GM19328 (cell line): ENCODE measurements around the gene ABLIM3.

ENCODE experiments used
- ATAC-seq: cut with Tn5 transposase; IDR thresholded peaks from one replicate; pipeline ENCODE4 v1.9.1; 2021; ENCODE audit warnings: mild to moderate bottlenecking, moderate library complexity; ENCODE audit not compliant: unreplicated experiment

Gene ABLIM3

DNA sequence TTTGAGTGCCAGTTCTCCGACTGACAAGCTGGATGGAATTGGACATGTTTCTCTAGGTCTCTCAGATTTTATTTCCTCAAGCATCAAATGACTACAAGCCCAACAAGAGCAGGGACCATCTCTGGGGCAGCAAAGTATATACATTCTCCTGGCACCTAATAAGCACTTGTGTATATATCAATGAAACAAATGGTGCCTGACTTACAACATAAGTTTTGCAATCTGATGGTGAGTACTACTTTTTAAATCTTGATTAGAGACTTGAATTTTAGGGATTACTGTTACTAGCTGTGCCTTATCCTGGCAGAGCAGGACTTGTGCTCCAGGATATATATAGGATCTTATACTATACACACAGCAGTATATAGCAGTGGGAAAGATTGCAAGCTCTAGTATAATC, 8.8 kb upstream of the ABLIM3 start:
- ATAC-seq = no peak

DNA sequence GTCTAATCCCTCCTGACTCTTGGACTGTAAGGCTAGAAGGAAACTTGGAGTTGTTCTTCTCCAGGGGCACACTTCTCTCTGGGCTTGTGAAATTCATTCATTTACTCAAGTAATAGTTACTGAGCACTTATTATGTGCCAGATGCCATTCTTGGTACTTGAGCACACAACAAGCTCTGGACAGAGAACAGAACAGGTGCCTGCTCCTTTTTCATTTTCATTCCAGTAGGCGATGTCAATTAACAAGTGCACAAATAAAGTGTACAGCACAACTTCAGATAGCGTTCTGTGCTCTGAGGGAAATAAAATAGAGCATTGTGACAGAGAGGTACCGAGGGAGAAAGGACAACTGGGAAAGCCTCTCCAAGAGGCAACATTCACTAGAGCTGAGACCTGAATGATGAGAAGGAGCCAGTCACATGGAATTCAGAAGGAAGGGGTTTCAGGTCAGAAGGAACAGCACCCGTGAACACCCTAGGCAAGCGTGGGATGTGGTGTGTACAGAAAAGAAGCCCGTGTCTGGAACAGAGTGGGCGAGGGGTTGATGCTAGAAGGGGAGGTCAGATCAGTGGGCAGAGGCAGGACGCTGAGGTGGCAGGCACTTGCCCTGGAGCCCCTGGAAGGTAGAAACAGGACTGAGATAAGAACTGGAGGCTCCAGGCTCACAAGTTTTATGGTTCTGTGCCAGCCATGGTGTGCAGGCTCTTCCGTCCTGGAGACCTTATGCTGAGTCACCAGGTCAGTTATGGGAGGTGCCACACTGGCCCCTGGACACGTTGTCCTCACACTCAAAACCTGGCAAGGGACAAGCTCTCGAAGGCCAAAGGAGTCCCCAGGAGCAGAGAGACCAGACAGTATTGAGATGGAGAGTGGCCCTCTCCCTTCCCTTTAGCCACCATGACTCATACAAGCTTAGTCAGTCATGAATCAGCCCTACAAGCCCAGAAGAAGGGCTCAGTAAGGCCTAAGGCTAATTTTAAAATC, 7.2 kb upstream of the ABLIM3 start:
- no peak for ATAC-seq

DNA sequence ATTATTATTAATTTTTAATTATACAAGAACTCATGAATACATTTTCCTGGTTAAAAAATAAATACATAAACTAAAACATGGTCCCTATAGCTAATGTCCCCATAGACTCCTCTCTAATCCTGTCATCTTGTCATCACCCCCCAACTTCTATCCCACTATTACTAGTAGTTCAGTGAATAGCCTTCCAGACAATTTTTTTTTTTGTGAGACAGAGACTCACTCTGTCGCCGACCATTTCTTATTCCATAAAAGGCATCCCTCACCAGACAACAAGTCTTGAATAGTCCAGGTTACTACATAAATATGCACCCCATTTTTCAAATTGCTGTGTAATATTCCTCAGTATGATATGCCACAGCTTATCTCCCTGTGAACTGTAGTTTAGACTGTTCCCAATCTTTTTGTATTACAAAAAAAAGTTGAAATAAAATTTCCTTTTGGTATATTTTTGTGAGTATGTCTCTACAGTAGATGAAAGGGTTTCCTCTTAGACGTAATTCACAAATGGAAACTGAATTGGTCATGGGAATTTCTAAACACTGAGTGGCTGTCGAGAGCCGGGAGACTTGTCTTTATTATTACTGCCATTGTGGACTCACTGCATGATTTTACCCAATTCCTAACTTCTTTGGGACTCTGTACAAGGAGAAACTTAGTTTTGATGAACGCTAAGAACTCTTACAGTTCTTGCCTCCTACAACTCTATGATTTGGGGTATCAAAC, 6.4 kb upstream of the ABLIM3 start:
- no peak for ATAC-seq

DNA sequence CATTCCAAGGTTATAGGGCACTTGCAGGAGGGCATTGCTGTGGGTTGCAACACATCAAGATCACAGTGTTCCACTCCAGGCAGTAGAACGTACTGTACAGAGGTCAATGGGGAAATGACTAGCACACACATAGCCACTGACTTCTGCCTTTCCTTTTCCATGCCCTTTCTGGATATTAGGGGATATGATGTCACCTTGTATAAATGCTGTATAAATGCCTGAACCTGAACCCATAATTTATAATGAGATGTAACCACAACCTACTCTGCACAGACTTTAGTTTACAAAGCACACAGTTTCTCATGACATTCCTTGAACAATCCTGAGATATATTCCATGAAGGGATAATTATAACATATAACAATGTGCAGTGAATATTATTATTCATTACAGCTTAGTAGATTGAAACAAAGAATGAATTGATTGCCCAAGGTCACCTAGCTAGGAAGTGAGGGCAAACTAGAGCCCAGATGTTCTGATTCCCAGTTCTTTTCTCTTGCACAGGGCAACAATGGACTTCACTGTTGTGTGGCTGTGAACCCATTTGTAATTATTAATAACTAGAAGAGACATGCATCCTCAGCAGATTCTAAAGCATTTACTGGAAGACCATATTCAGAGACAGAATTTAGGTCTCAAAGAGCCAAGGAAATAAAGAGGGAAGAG, 5.6 kb upstream of the ABLIM3 start:
- ATAC-seq = no peak

DNA sequence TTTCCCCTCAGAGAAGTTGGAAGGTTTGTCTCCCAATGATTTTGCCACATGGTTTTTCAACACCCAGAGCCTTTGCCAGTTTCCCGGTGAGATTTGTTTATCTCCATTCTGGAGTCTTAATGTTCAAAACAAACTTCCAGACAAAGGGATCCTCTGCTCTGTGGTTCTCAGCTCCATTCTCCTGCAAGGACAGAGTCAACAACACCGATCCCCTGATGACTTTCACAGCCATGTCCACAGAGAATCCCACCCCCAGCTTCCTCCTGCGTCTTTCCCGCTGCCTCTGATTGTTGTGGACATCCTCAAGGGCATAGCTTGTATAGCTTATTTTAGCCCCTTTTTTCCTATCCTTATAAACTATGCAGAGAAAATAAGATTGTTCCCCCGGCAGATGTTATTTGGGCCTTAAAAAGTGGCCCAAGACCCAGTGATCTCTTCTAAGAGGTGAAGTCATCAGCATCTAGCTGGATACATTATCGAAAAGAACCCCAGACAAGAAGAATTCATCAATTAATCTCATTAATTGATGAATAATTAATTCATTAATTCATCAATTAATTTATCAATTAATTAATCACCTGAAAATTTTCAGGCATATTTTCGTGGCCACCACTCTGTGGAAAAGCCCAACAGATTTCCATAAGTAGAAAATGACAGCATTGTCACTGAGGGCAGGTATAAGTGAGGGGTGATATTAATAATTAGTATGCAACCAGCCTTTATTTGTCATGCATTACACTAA, 2.9 kb upstream of the ABLIM3 start:
- no peak for ATAC-seq

DNA sequence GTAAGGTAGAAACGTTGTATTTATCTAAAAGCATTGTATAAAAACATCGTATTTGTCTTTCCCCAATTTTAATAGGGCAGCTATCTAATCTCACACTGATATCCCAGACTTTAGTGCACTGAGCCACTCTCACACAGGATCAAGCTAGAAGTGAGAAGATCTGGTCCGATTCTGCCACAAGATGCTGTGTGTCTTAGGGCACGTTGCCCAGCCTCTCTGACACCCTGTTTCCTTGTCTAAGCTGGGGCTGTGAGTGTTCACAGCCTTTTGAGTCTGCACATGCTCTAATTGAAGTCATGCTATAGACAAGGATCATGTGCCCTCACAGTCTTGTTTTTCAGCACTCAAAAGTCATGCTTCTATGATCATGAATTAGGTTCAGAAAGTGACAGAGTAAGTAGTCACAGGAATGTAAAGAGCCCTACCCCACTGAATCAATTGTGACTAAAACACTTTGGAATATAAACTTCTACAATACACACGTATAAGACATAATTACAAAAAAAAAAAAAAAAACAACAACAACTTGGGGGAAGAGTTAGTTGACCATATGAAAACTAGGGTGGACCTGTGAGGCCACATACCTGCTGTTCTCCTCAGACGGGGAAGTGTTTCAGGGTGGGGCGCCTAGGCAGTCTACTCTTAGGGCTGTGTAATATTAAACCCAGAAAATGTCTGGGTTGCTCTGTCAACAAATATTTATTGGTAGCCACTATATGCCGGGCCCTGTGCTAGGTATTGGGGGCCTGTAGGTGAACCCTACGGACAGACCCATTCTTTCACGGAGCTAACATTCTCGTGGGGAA, 893 bp upstream of the ABLIM3 start:
- no peak for ATAC-seq

DNA sequence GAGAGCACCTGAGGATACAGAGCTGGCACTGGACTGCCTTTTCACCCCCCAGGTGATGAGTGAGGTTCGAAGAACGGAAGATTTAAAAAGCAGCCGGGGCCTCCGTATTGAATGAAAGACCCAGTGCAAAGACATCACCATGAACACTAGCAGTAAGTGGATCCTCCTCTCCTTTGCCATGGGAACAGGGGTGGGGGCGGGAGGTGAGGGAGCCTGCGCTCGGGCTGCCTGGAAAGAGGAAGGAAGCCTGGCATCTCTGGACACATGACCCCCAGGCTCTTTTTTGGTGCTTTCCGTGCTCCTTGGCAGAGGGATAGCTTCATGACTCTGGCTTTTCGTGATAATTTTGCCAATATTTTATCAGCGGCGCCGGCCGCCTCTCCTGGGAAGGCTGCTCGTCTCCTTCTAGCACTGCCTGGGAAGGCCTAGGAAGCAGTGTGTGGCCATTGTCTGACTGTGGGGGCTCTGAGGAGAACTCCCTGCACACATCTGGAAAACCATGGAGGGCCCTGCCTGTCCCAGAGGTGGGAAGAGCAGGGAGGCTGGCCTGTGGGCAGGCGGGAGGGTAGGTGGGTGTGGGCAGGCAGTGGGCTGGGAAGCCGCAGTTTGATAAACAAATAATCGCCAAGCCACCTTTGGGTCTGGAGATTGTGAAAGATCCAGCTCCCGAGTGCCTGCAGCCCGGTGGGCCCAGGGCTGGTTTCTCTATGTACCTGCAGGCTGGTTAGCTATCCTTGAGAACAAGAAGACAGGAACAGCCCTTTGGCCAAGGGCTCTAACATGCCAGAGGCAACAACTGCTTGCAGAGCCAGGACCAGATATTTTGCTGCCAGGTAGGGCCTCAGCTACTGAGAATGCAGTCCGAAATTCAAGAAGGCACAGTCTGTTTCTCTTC, 911 bp downstream of the ABLIM3 start:
- no peak for ATAC-seq

DNA sequence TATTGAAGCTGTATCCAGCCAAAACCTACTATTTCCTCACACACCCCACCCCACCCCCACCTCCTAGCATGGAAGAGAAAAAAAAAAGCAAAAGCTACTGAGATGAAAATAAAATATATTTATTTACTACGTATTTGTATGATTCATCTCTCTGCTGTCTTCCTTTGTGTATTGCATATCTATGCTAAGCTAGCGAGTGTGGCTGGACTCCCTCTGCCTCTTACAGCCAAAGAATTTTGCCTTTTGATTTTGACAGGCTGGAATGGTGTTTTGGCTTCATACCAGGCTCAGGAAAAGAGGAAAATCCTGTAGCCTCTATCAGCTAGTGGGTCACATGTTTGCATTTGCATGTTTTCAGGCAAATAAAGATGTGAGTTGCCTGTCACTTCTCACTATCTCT, 2.2 kb downstream of the ABLIM3 start:
- no peak for ATAC-seq

DNA sequence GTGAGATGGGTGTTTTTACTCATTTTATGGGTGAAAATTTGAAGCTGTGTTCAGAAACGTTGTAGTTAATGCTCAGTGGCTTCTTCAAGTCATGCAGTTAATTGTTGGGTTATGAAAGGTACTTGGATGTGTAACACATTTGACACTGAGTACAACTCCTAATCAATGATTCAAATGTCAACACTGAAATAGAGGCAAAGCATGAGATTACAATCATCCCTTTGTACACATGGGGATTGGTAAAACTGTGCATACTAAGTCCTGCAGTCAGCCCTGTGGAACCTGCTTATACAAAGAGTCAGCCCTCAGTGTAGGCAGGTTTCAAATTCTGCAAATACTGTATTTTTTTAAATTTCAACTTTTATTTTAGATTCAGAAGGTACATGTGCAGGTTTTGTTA, 3.3 kb downstream of the ABLIM3 start:
- no peak for ATAC-seq

DNA sequence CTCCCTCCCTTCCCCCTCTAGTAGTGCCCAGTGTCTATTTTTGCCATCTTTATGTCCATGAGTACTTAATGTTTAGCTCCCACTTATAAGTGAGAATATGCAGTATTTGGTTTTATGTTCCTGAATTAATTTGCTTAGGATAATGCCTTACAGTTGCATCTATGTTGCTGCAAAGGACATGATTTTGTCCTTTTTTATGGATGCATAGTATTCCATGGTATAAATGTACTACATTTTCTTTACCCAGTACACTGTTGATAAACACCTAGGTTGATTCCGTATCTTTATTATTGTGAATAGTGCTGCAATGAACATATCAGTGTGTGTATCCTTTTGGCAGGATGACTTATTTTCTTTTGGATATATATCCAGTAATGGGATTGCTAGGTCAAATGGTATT, 3.8 kb downstream of the ABLIM3 start:
- no peak for ATAC-seq

DNA sequence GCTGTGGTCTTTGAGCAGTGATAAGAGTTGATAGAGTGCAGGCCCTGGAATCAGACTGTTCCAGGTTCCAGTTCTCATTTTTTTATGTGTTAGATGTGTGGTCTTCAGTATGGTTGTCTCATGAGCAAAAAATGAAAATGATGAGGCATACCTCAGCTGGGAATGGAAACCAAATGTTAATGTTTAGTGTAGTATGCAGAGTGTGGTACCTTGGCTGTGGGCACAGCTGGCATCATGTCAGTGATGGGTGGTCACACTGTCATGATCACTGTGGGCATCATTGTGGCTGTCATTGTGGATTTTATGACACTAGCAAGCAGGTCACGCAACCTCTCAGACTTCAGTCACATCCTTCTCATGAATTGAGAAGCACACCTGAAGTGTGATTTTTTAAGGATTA, 6.4 kb downstream of the ABLIM3 start:
- no peak for ATAC-seq

DNA sequence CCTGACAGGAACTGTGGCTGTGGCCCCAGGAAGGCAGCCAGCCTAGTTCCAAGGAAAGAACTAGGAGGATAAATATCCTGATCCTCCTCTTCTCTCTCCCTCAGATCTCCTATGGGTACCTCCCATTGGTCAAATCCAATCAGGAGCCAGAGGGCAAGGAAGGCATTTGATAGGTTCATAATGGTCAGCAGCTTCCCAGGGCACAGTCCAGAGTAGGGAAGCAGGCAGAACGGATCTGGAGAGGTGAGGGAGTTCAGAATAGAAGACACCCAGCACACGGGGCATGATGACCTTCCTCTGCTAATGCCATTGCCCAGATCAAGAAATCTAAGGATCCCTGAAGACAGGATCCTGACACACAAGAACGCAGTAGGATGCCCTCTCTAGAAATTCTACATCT, 8.6 kb downstream of the ABLIM3 start:
- ATAC-seq = no peak

DNA sequence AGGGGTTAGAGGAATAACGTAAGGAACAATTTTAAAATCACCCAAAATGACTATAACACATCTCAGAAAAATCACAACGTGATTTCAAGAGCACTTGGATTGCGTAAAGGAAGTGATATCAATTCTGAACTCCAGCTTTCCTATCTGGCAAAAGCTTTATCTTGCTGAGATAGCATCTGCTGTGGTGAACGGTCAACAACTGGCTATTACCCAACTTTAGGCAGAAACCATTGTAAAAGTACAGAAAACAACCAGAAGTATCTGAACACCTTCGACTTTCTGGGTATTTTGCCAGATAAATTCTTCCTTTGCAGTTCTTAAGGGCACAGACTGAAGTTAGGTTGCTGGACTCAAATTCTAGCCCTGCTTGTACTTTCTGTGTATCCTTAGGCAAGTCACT, 9.2 kb downstream of the ABLIM3 start:
- ATAC-seq = no peak

DNA sequence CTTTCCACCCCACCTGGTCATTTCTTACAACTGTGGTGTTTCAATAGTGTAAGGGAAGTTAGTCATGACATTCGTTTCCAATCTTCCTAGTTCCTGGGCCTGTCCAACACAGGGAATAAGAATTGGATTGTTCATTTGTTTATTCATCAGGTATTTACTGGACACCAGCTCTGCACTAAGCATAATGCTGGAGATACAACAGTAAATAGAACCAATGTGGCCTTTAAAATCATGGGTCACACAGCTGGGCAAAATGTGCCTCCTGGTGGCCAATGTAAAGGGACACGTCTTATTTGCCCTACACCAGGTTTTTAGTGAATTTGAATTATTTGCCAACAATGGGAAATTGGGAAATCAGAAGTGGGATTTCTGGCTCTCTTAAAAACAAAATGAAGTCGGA, 10.4 kb downstream of the ABLIM3 start:
- ATAC-seq = no peak

DNA sequence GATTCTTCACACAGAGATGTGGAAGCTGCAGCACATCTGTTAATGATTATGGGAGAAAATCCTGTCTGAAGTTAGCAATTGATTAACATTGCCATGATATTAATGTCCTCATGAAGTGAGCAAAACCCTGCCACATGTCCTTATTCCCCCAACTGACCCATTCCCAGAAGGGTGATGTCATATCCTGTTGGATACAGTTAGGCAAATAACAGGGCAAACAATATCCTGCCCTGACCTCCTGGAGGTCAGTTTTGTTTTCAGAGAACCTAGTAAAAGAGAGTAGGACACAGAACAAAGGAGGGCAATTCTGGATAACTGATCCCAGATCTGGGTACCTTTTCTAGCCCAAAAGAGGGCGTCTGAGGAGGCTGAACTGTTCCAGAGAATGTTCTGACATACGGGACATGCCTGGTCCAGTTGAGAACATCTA, 11.0 kb downstream of the ABLIM3 start:
- no peak for ATAC-seq

DNA sequence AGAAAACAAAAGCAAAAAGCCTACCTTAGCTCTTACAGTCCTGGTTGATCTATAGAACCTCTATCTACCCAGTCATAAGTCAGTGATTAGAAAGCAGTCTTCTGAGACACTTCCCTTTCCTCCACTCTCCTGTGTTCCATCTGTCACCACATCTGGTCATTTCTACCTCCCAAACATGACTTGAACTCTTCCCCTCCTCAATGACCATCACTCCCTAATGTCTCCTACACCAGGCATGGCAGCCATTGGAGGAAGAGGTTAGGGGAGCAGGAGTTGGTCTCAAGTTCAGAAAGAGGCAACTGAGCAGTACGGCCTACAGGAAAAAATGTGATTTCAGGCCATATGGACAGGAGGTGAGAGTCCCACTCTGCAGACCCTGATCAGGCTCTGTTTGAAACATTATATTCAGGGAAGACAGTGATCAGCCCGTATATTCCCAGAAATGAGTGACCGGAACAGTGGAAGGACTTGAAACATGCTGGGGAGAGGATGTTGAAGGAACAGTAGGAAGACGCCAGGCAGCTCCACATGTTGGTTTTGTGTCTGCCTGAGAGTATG, 12.0 kb downstream of the ABLIM3 start:
- ATAC-seq = no peak

DNA sequence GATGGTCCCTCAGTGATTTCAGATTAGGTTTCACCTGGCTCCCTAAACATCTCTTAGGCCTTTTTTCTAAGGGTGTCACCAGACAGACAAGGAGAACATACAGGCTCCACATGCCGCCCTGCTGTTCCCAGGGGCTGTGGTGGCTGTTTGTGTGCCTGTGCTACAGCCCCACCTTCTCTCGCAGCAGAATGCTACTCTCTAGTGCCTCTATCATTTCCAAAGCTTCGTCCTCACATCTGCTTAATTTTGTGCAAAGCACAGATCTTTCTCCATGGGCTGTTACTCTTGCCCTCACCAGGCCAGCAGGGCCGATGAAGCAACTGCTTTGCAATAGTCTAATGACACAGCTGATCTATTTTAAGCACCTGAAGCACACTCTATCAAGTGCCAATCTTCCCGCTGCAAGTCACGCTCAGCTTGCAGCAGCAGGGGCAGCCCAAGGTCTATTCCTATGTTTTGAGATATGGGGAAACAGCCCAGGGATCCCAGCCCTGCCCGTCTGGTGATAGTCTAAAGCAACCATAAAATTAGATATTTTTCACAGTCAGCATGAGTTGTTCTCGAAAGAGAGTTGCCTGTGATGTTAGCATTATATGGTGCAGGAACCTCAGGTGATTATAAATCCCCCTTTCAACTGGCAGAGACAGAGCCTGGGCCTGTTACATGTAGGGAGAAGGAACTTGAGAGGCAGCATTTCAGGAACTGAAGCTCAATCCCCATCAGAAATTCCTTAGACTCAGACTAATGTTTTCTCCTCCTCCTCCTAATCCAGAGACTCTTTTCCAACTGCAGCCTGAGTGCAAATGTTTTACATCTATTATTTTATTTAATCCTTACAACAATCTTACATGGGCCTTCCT, 12.7 kb downstream of the ABLIM3 start:
- ATAC-seq = no peak

DNA sequence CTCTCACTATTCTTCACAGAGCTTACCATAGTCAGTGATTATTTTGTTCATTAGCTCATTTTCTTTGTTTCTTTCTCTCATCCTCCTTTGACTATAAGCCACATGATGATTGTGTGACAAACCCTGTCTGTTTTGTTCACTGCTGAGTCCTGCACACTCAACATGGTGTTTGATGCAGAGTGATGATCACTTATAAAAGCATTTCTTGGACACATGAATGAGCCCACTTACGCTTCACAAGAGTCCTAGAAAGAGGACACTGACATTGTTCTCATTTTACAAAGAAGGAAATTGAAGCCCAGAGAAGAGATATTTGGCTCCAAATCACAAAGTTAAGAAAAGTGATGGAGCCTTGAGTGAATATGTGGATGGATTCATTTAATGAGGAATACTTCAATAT, 13.4 kb downstream of the ABLIM3 start:
- no peak for ATAC-seq
